CD4-positive, alpha-beta T cell treated with Interferon gamma for 1 hour (primary cell): ENCODE results near the gene ZNF616.
"Not testable (repeated sequence)": the region's sequence is repeated elsewhere in the genome, so short reads cannot be mapped to it uniquely, and the experiment has no call there.

Experiments
- DNase-seq: peaks from one replicate; pipeline ENCODE4 v3.0.0-alpha.2; 2020

ZNF616 gene

GRCh38 chr19:52102782-52103181 is 37.0 kb downstream of the ZNF616 start:
- no peak for DNase-seq

- no peak for DNase-seq
These were observed 37.7 kb downstream of the ZNF616 start for GRCh38 chr19:52101866-52102562.

GRCh38 chr19:52099497-52100138 is 40.1 kb downstream of the ZNF616 start:
- no peak for DNase-seq

- DNase-seq: not testable (repeated sequence)
These were observed 43.3 kb downstream of the ZNF616 start for GRCh38 chr19:52096416-52096815.

GRCh38 chr19:52095172-52096014 is 44.3 kb downstream of the ZNF616 start, which contains the start of gene ZNF841:
TSS of gene ZNF841 (minus strand) at chr19:52095765. CDS start at chr19:52084801, 10,964 bp downstream.
- DNase-seq: peak; percentile 87

GRCh38 chr19:52094526-52095130 is 45.1 kb downstream of the ZNF616 start:
- DNase-seq: no peak

GRCh38 chr19:52086481-52086880 is 53.3 kb downstream of the ZNF616 start:
- no peak for DNase-seq

- no peak for DNase-seq
These were observed 69.2 kb downstream of the ZNF616 start for GRCh38 chr19:52070496-52070895.

GRCh38 chr19:52069653-52070052 is 70.1 kb downstream of the ZNF616 start:
- no peak for DNase-seq

GRCh38 chr19:52066258-52066863 is 73.4 kb downstream of the ZNF616 start:
- no peak for DNase-seq

GRCh38 chr19:52065399-52065798 is 74.3 kb downstream of the ZNF616 start:
- DNase-seq: no peak
